Parathyroid adenoma (tissue), 2 donors: ENCODE data around the gene KAZN.

Experiments
- H2AFZ ChIP-seq: fragments of 300-600 bp; sonication (generic); one replicate; pipeline ENCODE4 v1.7.0; 2017; ENCODE audit warnings: antibody characterized with exemption, mild to moderate bottlenecking
- H3K27ac ChIP-seq: fragments of 300-600 bp; sonication (generic); one replicate; pipeline ENCODE4 v1.7.0; 2017
- H3K27me3 ChIP-seq: fragments of 300-600 bp; sonication (generic); one replicate; pipeline ENCODE4 v1.7.0; 2017; ENCODE audit warnings: low read length; ENCODE audit not compliant: control insufficient read depth, insufficient read depth
- H3K36me3 ChIP-seq: fragments of 300-600 bp; sonication (generic); one replicate; pipeline ENCODE4 v1.7.0; 2017; ENCODE audit warnings: low read length; ENCODE audit not compliant: control insufficient read depth, insufficient read depth
- H3K4me1 ChIP-seq: fragments of 300-600 bp; sonication (generic); one replicate; pipeline ENCODE4 v1.7.0; 2017; ENCODE audit warnings: control low read depth
- H3K4me2 ChIP-seq: fragments of 300-600 bp; sonication (generic); one replicate; pipeline ENCODE4 v1.7.0; 2017; ENCODE audit warnings: low read length
- H3K4me3 ChIP-seq: fragments of 300-600 bp; sonication (generic); one replicate; pipeline ENCODE4 v1.7.0; 2017; ENCODE audit warnings: low read depth, low read length
- H3K79me2 ChIP-seq: fragments of 300-600 bp; sonication (generic); one replicate; pipeline ENCODE4 v1.7.0; 2017; ENCODE audit warnings: control low read depth
- H3K9ac ChIP-seq: fragments of 300-600 bp; sonication (generic); one replicate; pipeline ENCODE4 v1.7.0; 2017; ENCODE audit warnings: mild to moderate bottlenecking
- H3K9me3 ChIP-seq: fragments of 300-600 bp; sonication (generic); one replicate; pipeline ENCODE4 v1.7.0; 2017; ENCODE audit warnings: low read length; ENCODE audit not compliant: control insufficient read depth
- CTCF ChIP-seq: fragments of 300-600 bp; sonication (generic); IDR thresholded peaks from one replicate; pipeline ENCODE4 v1.7.0; 2017; ENCODE audit warnings: antibody characterized with exemption, mild to moderate bottlenecking
- donor health status: primary hyperparathyroidism.

Gene KAZN

GRCh38 chr1:14617791-14618190 is 19.3 kb downstream of the KAZN start:
- no peak overlapping the region for H3K9ac ChIP-seq
- H3K79me2 ChIP-seq, result no peaks in the 10 kb centered on the region
- no peaks in the 10 kb centered on the region for H3K27me3 ChIP-seq
- no peak overlapping the region for H3K27ac ChIP-seq
- no peak for TF ChIP-seq CTCF
- no peak overlapping the region for H2AFZ ChIP-seq
- no peaks in the 10 kb centered on the region for H3K4me1 ChIP-seq
- no peak overlapping the region for H3K4me2 ChIP-seq
- no peaks in the 10 kb centered on the region for H3K36me3 ChIP-seq
- H3K9me3 ChIP-seq, result no peaks in the 10 kb centered on the region
- no peak overlapping the region for H3K4me3 ChIP-seq

GRCh38 chr1:14620941-14621340 is 22.5 kb downstream of the KAZN start:
- Histone ChIP-seq H3K27me3 (no peaks in the 10 kb centered on the region), H3K4me3 (no peak overlapping the region), H3K9me3 (no peaks in the 10 kb centered on the region), H3K4me1 (no peaks in the 10 kb centered on the region), H3K36me3 (no peaks in the 10 kb centered on the region), H3K27ac (no peak overlapping the region), H2AFZ (no peak overlapping the region), H3K79me2 (no peaks in the 10 kb centered on the region), H3K4me2 (no peak overlapping the region), H3K9ac (no peak overlapping the region)
- TF ChIP-seq CTCF, result no peak

GRCh38 chr1:14623090-14623489 is 24.6 kb downstream of the KAZN start:
- TF ChIP-seq CTCF, result no peak
- Histone ChIP-seq H2AFZ (no peak overlapping the region), H3K4me1 (no peaks in the 10 kb centered on the region), H3K4me3 (no peak overlapping the region), H3K79me2 (no peaks in the 10 kb centered on the region), H3K27ac (no peak overlapping the region), H3K9me3 (no peaks in the 10 kb centered on the region), H3K9ac (no peak overlapping the region), H3K36me3 (no peaks in the 10 kb centered on the region), H3K4me2 (no peak overlapping the region), H3K27me3 (no peaks in the 10 kb centered on the region)

GRCh38 chr1:14624941-14625340 is 26.5 kb downstream of the KAZN start:
- no peaks in the 10 kb centered on the region for H3K27me3 ChIP-seq
- no peaks in the 10 kb centered on the region for H3K79me2 ChIP-seq
- no peak for TF ChIP-seq CTCF
- no peak overlapping the region for H2AFZ ChIP-seq
- H3K4me3 ChIP-seq, result no peak overlapping the region
- H3K4me2 ChIP-seq, result no peak overlapping the region
- H3K9ac ChIP-seq, result no peak overlapping the region
- H3K4me1 ChIP-seq, result no peaks in the 10 kb centered on the region
- no peaks in the 10 kb centered on the region for H3K36me3 ChIP-seq
- H3K9me3 ChIP-seq, result no peaks in the 10 kb centered on the region
- H3K27ac ChIP-seq, result no peak overlapping the region

- no peak overlapping the region for H3K4me3 ChIP-seq
- peak overlapping the region; percentile 1 for H3K4me2 ChIP-seq
- no peak for TF ChIP-seq CTCF
- no peaks in the 10 kb centered on the region for H3K79me2 ChIP-seq
- no peak overlapping the region for H3K27ac ChIP-seq
- H3K4me1 ChIP-seq, result no peaks in the 10 kb centered on the region
- no peak overlapping the region for H2AFZ ChIP-seq
- H3K9ac ChIP-seq, result no peak overlapping the region
- no peaks in the 10 kb centered on the region for H3K36me3 ChIP-seq
- no peaks in the 10 kb centered on the region for H3K9me3 ChIP-seq
- no peaks in the 10 kb centered on the region for H3K27me3 ChIP-seq
These were observed 27.1 kb downstream of the KAZN start for GRCh38 chr1:14625572-14625971.
